Measurements from ENCODE around the gene FGFR2. TPM values are rescaled to one million over a fixed set of nuclear protein-coding genes. Genes with fewer than 3 reads are reported as not detected.

The FGFR2 gene
- total RNA-seq, 1 donor from 2014 or later, result 11.8 TPM

DNA sequence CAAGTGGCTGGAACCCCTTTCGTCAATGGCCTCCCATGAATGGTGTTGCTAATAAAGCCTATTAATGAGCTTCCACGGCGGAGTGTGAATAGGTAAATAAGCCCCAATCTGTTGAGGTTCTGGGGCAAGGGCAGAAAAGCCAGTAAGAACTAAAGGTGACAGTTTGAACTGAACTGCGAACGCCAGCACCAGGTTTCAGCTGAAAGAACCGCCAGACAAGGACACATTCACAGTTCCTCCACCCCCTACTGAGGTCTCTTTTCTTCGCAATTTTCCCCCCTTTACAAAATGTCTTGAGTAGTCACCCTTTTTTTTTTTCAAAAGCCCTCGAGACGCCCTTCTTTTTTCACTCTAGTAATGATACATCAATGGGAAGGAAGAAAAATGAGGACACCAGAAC is 2.4 kb upstream of the FGFR2 start:
- TF ChIP-seq, protein P1, sequence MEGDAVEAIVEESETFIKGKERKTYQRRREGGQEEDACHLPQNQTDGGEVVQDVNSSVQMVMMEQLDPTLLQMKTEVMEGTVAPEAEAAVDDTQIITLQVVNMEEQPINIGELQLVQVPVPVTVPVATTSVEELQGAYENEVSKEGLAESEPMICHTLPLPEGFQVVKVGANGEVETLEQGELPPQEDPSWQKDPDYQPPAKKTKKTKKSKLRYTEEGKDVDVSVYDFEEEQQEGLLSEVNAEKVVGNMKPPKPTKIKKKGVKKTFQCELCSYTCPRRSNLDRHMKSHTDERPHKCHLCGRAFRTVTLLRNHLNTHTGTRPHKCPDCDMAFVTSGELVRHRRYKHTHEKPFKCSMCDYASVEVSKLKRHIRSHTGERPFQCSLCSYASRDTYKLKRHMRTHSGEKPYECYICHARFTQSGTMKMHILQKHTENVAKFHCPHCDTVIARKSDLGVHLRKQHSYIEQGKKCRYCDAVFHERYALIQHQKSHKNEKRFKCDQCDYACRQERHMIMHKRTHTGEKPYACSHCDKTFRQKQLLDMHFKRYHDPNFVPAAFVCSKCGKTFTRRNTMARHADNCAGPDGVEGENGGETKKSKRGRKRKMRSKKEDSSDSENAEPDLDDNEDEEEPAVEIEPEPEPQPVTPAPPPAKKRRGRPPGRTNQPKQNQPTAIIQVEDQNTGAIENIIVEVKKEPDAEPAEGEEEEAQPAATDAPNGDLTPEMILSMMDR (IDR thresholded peaks at IDR 0.05; ENCODE audit: insufficient read depth, low read depth, low read length), result no peak
- TF ChIP-seq EZH2 (IDR thresholded peaks at IDR 0.05; ENCODE audit: insufficient read depth, low read length), result no peak
- no peak for DNase-seq (ENCODE audit: low read depth)
- H3K27ac Mint-ChIP-seq (ENCODE audit: unreplicated experiment), result no peak overlapping the region
- no peak overlapping the region for H3K4me3 ChIP-seq (ENCODE audit: insufficient read depth, low read depth, low read length)
- H3K79me2 ChIP-seq (ENCODE audit: insufficient read depth, low read length), result no peaks in the 10 kb centered on the region
- H3K27me3 Mint-ChIP-seq (ENCODE audit: low read depth, unreplicated experiment), result peaks cover 12% of the 10 kb centered on the region
- no peak overlapping the region for H3K27ac ChIP-seq (ENCODE audit: low read depth, low read length)
- no peak overlapping the region for H2AFZ ChIP-seq (ENCODE audit: low read depth, low read length)
- no peaks in the 10 kb centered on the region for H3K9me3 ChIP-seq (ENCODE audit: insufficient read depth, low read depth, low read length)
- H3K36me3 Mint-ChIP-seq (ENCODE audit: low read depth, unreplicated experiment), result no peaks in the 10 kb centered on the region
- no peak overlapping the region for H3K9ac ChIP-seq (ENCODE audit: low read length)
- H4K20me1 ChIP-seq (ENCODE audit: insufficient read depth, low read length), result peaks cover 4% of the 10 kb centered on the region
- peaks cover 13% of the 10 kb centered on the region for H3K4me1 Mint-ChIP-seq (ENCODE audit: low read depth, unreplicated experiment)
- peaks cover 39% of the 10 kb centered on the region for H3K27me3 ChIP-seq (ENCODE audit: insufficient read depth, low read length)
- no peak overlapping the region for H3K4me2 ChIP-seq (ENCODE audit: low read length)
- H3K4me1 ChIP-seq (ENCODE audit: insufficient read depth, low read length), result peaks cover 10% of the 10 kb centered on the region
- no peak overlapping the region for H3K4me3 Mint-ChIP-seq (ENCODE audit: unreplicated experiment)
- no peaks in the 10 kb centered on the region for H3K9me3 Mint-ChIP-seq (ENCODE audit: unreplicated experiment)
- H3K36me3 ChIP-seq (ENCODE audit: insufficient read depth, low read length), result no peaks in the 10 kb centered on the region
- no peak for FAIRE-seq

GRCh38 chr10:121599947-121600346 is 1.7 kb upstream of the FGFR2 start:
- Histone ChIP-seq H3K4me1 (ENCODE audit: insufficient read depth, low read length) (peaks cover 15% of the 10 kb centered on the region), H4K20me1 (ENCODE audit: insufficient read depth, low read length) (peaks cover 4% of the 10 kb centered on the region), H2AFZ (ENCODE audit: low read depth, low read length) (no peak overlapping the region), H3K36me3 (ENCODE audit: insufficient read depth, low read length) (no peaks in the 10 kb centered on the region), H3K4me2 (ENCODE audit: low read length) (no peak overlapping the region), H3K27me3 (ENCODE audit: insufficient read depth, low read length) (peaks cover 45% of the 10 kb centered on the region), H3K27ac (ENCODE audit: low read depth, low read length) (no peak overlapping the region), H3K9ac (ENCODE audit: low read length) (no peak overlapping the region), H3K79me2 (ENCODE audit: insufficient read depth, low read length) (no peaks in the 10 kb centered on the region), H3K9me3 (ENCODE audit: insufficient read depth, low read depth, low read length) (no peaks in the 10 kb centered on the region), H3K4me3 (ENCODE audit: insufficient read depth, low read depth, low read length) (no peak overlapping the region)
- TF ChIP-seq EZH2 (IDR thresholded peaks at IDR 0.05; ENCODE audit: insufficient read depth, low read length), result no peak
- TF ChIP-seq, protein P1 (IDR thresholded peaks at IDR 0.05; ENCODE audit: insufficient read depth, low read depth, low read length), result no peak
- DNase-seq (ENCODE audit: low read depth) (no peak), FAIRE-seq (no peak)
- Mint-ChIP-seq H3K27me3 (ENCODE audit: low read depth, unreplicated experiment) (peaks cover 12% of the 10 kb centered on the region), H3K4me1 (ENCODE audit: low read depth, unreplicated experiment) (peaks cover 18% of the 10 kb centered on the region), H3K9me3 (ENCODE audit: unreplicated experiment) (no peaks in the 10 kb centered on the region), H3K36me3 (ENCODE audit: low read depth, unreplicated experiment) (no peaks in the 10 kb centered on the region), H3K27ac (ENCODE audit: unreplicated experiment) (no peak overlapping the region), H3K4me3 (ENCODE audit: unreplicated experiment) (no peak overlapping the region)

- Histone ChIP-seq H3K27ac (ENCODE audit: low read depth, low read length) (no peak overlapping the region), H3K36me3 (ENCODE audit: insufficient read depth, low read length) (no peaks in the 10 kb centered on the region), H3K4me2 (ENCODE audit: low read length) (peak overlapping the region; percentile 83), H4K20me1 (ENCODE audit: insufficient read depth, low read length) (peaks cover 4% of the 10 kb centered on the region), H3K4me1 (ENCODE audit: insufficient read depth, low read length) (peaks cover 15% of the 10 kb centered on the region), H3K27me3 (ENCODE audit: insufficient read depth, low read length) (peaks cover 58% of the 10 kb centered on the region), H3K4me3 (ENCODE audit: insufficient read depth, low read depth, low read length) (peak overlapping the region; percentile 54), H2AFZ (ENCODE audit: low read depth, low read length) (peak overlapping the region; percentile 85), H3K9me3 (ENCODE audit: insufficient read depth, low read depth, low read length) (no peaks in the 10 kb centered on the region), H3K79me2 (ENCODE audit: insufficient read depth, low read length) (no peaks in the 10 kb centered on the region), H3K9ac (ENCODE audit: low read length) (peak overlapping the region; percentile 23)
- H3K4me3 Mint-ChIP-seq (ENCODE audit: unreplicated experiment), result peak overlapping the region; percentile 79
- no peak for DNase-seq (ENCODE audit: low read depth)
- peaks cover 12% of the 10 kb centered on the region for H3K27me3 Mint-ChIP-seq (ENCODE audit: low read depth, unreplicated experiment)
- no peak for FAIRE-seq
- no peaks in the 10 kb centered on the region for H3K9me3 Mint-ChIP-seq (ENCODE audit: unreplicated experiment)
- TF ChIP-seq, protein P1 (IDR thresholded peaks at IDR 0.05; ENCODE audit: insufficient read depth, low read depth, low read length), result no peak
- no peak for TF ChIP-seq EZH2 (IDR thresholded peaks at IDR 0.05; ENCODE audit: insufficient read depth, low read length)
- H3K36me3 Mint-ChIP-seq (ENCODE audit: low read depth, unreplicated experiment), result peaks cover 7% of the 10 kb centered on the region
- H3K4me1 Mint-ChIP-seq (ENCODE audit: low read depth, unreplicated experiment), result peaks cover 32% of the 10 kb centered on the region
- no peak overlapping the region for H3K27ac Mint-ChIP-seq (ENCODE audit: unreplicated experiment)
Observed at GRCh38 chr10:121597504-121598262, 561 bp downstream of the FGFR2 start.

Measured in astrocyte (in vitro differentiated cells and primary cell).